Measurements from ENCODE around the gene RCN1. TPM values are rescaled to one million over a fixed set of nuclear protein-coding genes. Genes with fewer than 3 reads are reported as not detected.

Gene RCN1
- total and polyA plus RNA-seq, 2 experiments from 2014 or later: 107 to 140 TPM

DNA sequence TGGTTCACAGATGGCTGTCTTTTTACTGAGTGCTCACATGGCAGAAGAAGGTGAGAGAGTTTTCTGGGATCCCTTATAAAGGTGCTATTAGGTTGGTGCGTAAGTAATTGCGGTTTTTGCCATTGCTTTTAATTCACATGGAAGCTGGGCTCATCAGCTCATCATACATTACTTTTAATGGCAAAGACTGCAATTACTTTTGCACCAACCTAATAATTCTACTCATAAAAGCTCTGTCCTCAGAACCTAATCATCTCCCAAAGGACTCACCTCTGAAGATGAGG lies 23.0 kb downstream of the RCN1 start:
- DNase-seq (ENCODE audit: low spot score) (no peak), ATAC-seq (no peak)
- H3K27me3 Mint-ChIP-seq (ENCODE audit: insufficient read depth, low read depth, poor library complexity): no peaks in the 10 kb centered on the region
- H3K36me3 Mint-ChIP-seq (ENCODE audit: low read depth): no peaks in the 10 kb centered on the region
- no peak overlapping the region for H3K4me3 ChIP-seq
- H3K4me1 Mint-ChIP-seq: peaks cover 15% of the 10 kb centered on the region
- no peaks in the 10 kb centered on the region for H3K9me3 Mint-ChIP-seq
- H3K36me3 ChIP-seq (ENCODE audit: insufficient read depth): no peaks in the 10 kb centered on the region
- H3K4me3 Mint-ChIP-seq: no peak overlapping the region
- no peak overlapping the region for H3K4me2 ChIP-seq
- H2AFZ ChIP-seq: no peak overlapping the region
- H3F3A ChIP-seq (replicated peaks; ENCODE audit: low read depth): no peaks in the 10 kb centered on the region
- H3K27ac Mint-ChIP-seq: no peak overlapping the region
- no peaks in the 10 kb centered on the region for H3K79me2 ChIP-seq (replicated peaks; ENCODE audit: insufficient read depth)
- TF ChIP-seq EZH2 (IDR thresholded peaks at IDR 0.05; ENCODE audit: low read depth, unreplicated experiment) (no peak), EZH2phosphoT487 (IDR thresholded peaks at IDR 0.05; ENCODE audit: unreplicated experiment) (no peak), STAT1 (IDR thresholded peaks at IDR 0.05; ENCODE audit: unreplicated experiment) (no peak), POLR2AphosphoS5 (IDR thresholded peaks at IDR 0.05; ENCODE audit: low read depth) (no peak), CREB1 (CRISPR knock-in tag; IDR thresholded peaks at IDR 0.05; ENCODE audit: low read depth) (no peak), ZNF331 (CRISPR knock-in tag; IDR thresholded peaks at IDR 0.05; ENCODE audit: low read depth) (no peak), JUNB (IDR thresholded peaks at IDR 0.05; ENCODE audit: unreplicated experiment) (no peak), NANOG (IDR thresholded peaks at IDR 0.05; ENCODE audit: borderline replicate concordance) (no peak), ZNF114 (CRISPR knock-in tag; IDR thresholded peaks at IDR 0.05) (no peak)
- TF ChIP-seq, protein P1, sequence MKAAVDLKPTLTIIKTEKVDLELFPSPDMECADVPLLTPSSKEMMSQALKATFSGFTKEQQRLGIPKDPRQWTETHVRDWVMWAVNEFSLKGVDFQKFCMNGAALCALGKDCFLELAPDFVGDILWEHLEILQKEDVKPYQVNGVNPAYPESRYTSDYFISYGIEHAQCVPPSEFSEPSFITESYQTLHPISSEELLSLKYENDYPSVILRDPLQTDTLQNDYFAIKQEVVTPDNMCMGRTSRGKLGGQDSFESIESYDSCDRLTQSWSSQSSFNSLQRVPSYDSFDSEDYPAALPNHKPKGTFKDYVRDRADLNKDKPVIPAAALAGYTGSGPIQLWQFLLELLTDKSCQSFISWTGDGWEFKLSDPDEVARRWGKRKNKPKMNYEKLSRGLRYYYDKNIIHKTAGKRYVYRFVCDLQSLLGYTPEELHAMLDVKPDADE (IDR thresholded peaks at IDR 0.05): no peak
- TF ChIP-seq, protein P2, sequence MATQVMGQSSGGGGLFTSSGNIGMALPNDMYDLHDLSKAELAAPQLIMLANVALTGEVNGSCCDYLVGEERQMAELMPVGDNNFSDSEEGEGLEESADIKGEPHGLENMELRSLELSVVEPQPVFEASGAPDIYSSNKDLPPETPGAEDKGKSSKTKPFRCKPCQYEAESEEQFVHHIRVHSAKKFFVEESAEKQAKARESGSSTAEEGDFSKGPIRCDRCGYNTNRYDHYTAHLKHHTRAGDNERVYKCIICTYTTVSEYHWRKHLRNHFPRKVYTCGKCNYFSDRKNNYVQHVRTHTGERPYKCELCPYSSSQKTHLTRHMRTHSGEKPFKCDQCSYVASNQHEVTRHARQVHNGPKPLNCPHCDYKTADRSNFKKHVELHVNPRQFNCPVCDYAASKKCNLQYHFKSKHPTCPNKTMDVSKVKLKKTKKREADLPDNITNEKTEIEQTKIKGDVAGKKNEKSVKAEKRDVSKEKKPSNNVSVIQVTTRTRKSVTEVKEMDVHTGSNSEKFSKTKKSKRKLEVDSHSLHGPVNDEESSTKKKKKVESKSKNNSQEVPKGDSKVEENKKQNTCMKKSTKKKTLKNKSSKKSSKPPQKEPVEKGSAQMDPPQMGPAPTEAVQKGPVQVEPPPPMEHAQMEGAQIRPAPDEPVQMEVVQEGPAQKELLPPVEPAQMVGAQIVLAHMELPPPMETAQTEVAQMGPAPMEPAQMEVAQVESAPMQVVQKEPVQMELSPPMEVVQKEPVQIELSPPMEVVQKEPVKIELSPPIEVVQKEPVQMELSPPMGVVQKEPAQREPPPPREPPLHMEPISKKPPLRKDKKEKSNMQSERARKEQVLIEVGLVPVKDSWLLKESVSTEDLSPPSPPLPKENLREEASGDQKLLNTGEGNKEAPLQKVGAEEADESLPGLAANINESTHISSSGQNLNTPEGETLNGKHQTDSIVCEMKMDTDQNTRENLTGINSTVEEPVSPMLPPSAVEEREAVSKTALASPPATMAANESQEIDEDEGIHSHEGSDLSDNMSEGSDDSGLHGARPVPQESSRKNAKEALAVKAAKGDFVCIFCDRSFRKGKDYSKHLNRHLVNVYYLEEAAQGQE (IDR thresholded peaks at IDR 0.05; ENCODE audit: unreplicated experiment): no peak
- TF ChIP-seq, protein P3, sequence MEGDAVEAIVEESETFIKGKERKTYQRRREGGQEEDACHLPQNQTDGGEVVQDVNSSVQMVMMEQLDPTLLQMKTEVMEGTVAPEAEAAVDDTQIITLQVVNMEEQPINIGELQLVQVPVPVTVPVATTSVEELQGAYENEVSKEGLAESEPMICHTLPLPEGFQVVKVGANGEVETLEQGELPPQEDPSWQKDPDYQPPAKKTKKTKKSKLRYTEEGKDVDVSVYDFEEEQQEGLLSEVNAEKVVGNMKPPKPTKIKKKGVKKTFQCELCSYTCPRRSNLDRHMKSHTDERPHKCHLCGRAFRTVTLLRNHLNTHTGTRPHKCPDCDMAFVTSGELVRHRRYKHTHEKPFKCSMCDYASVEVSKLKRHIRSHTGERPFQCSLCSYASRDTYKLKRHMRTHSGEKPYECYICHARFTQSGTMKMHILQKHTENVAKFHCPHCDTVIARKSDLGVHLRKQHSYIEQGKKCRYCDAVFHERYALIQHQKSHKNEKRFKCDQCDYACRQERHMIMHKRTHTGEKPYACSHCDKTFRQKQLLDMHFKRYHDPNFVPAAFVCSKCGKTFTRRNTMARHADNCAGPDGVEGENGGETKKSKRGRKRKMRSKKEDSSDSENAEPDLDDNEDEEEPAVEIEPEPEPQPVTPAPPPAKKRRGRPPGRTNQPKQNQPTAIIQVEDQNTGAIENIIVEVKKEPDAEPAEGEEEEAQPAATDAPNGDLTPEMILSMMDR (conservative IDR thresholded peaks at IDR 0.05; ENCODE audit: low read depth in 2 of 2): no peak
- TF ChIP-seq, protein P4, sequence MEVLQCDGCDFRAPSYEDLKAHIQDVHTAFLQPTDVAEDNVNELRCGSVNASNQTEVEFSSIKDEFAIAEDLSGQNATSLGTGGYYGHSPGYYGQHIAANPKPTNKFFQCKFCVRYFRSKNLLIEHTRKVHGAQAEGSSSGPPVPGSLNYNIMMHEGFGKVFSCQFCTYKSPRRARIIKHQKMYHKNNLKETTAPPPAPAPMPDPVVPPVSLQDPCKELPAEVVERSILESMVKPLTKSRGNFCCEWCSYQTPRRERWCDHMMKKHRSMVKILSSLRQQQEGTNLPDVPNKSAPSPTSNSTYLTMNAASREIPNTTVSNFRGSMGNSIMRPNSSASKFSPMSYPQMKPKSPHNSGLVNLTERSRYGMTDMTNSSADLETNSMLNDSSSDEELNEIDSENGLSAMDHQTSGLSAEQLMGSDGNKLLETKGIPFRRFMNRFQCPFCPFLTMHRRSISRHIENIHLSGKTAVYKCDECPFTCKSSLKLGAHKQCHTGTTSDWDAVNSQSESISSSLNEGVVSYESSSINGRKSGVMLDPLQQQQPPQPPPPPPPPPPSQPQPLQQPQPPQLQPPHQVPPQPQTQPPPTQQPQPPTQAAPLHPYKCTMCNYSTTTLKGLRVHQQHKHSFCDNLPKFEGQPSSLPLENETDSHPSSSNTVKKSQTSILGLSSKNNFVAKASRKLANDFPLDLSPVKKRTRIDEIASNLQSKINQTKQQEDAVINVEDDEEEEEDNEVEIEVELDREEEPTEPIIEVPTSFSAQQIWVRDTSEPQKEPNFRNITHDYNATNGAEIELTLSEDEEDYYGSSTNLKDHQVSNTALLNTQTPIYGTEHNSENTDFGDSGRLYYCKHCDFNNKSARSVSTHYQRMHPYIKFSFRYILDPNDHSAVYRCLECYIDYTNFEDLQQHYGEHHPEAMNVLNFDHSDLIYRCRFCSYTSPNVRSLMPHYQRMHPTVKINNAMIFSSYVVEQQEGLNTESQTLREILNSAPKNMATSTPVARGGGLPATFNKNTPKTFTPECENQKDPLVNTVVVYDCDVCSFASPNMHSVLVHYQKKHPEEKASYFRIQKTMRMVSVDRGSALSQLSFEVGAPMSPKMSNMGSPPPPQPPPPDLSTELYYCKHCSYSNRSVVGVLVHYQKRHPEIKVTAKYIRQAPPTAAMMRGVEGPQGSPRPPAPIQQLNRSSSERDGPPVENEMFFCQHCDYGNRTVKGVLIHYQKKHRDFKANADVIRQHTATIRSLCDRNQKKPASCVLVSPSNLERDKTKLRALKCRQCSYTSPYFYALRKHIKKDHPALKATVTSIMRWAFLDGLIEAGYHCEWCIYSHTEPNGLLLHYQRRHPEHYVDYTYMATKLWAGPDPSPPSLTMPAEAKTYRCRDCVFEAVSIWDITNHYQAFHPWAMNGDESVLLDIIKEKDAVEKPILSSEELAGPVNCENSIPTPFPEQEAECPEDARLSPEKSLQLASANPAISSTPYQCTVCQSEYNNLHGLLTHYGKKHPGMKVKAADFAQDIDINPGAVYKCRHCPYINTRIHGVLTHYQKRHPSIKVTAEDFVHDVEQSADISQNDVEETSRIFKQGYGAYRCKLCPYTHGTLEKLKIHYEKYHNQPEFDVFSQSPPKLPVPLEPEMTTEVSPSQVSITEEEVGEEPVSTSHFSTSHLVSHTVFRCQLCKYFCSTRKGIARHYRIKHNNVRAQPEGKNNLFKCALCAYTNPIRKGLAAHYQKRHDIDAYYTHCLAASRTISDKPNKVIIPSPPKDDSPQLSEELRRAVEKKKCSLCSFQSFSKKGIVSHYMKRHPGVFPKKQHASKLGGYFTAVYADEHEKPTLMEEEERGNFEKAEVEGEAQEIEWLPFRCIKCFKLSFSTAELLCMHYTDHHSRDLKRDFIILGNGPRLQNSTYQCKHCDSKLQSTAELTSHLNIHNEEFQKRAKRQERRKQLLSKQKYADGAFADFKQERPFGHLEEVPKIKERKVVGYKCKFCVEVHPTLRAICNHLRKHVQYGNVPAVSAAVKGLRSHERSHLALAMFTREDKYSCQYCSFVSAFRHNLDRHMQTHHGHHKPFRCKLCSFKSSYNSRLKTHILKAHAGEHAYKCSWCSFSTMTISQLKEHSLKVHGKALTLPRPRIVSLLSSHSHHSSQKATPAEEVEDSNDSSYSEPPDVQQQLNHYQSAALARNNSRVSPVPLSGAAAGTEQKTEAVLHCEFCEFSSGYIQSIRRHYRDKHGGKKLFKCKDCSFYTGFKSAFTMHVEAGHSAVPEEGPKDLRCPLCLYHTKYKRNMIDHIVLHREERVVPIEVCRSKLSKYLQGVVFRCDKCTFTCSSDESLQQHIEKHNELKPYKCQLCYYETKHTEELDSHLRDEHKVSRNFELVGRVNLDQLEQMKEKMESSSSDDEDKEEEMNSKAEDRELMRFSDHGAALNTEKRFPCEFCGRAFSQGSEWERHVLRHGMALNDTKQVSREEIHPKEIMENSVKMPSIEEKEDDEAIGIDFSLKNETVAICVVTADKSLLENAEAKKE (CRISPR knock-in tag; IDR thresholded peaks at IDR 0.05): no peak
- H3K27me3 ChIP-seq (ENCODE audit: insufficient read depth): no peaks in the 10 kb centered on the region
- H4K20me1 ChIP-seq (replicated peaks; ENCODE audit: insufficient read depth): no peaks in the 10 kb centered on the region
- no peak overlapping the region for H3K27ac ChIP-seq (ENCODE audit: low read depth)
- H3K9me2 ChIP-seq (ENCODE audit: insufficient read depth): no peaks in the 10 kb centered on the region
- H3K4me1 ChIP-seq (ENCODE audit: insufficient read depth): no peaks in the 10 kb centered on the region
